Astrocyte of the spinal cord (primary cell): ENCODE data around the gene QKI.
A peak's percentile ranks its signal among the peaks of the same experiment; 100 is the strongest.

Source experiments
- DNase-seq: peaks from one replicate; pipeline ENCODE4 v3.0.0; 2011; ENCODE audit warnings: low read depth, low spot score
- H3K4me3 ChIP-seq: 2 replicates; pipeline ENCODE4 v1.5.1; 2011; ENCODE audit warnings: low read depth, mild to moderate bottlenecking, low read length, moderate library complexity
- in situ Hi-C: cut with HindIII; loops from 2 replicates; pipeline ENCODE4 v1.10.0; 2017; ENCODE audit warnings: low sequenced_read_pairs
- TF ChIP-seq, protein P1 (sequence below): IDR thresholded peaks from 2 replicates; pipeline ENCODE4 v1.5.1; 2012; ENCODE audit warnings: low read depth, mild to moderate bottlenecking, low read length, inconsistent platforms

Gene QKI

DNA sequence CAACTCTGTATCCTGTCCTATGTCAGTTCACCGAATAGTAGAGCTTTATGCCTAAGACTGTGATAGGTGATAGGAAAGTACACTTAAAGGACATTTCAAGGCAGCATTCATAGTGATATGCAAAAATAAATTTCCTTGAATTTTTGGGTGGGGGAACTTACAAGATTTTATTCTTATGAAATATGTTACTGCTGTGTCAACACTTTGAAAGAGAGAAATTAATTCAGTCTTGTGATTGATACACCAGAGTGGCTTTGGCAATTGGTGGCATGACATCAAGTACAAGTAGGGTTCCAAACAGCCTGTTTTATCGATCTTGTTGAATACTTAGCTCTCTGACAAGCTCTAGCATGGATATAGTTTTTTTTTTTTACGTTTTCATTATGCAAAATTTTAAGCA, 72.3 kb downstream of the QKI start:
- in situ Hi-C loops: no loop called here
- DNase-seq: no peak
- TF ChIP-seq, protein P1, sequence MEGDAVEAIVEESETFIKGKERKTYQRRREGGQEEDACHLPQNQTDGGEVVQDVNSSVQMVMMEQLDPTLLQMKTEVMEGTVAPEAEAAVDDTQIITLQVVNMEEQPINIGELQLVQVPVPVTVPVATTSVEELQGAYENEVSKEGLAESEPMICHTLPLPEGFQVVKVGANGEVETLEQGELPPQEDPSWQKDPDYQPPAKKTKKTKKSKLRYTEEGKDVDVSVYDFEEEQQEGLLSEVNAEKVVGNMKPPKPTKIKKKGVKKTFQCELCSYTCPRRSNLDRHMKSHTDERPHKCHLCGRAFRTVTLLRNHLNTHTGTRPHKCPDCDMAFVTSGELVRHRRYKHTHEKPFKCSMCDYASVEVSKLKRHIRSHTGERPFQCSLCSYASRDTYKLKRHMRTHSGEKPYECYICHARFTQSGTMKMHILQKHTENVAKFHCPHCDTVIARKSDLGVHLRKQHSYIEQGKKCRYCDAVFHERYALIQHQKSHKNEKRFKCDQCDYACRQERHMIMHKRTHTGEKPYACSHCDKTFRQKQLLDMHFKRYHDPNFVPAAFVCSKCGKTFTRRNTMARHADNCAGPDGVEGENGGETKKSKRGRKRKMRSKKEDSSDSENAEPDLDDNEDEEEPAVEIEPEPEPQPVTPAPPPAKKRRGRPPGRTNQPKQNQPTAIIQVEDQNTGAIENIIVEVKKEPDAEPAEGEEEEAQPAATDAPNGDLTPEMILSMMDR: no peak
- no peak overlapping the region for H3K4me3 ChIP-seq

DNA sequence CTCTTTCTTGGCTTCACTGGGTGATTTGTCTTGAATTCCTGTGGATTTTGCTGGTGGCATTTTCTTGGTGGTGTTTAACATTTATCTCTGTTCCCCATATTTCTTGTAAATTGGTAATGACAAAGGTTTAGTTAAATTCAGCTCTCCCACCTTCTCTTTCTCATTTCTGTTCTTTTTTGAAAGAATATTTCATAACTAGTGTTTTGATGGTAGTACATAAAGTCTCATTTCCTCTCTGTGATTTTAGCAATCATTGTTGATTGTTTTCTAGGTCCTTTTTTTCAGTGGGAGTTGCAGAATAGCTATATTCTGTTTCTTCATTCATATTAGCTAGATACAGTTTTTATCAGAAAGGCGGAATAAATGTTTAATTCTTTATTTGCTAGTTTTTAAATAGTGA, 73.1 kb downstream of the QKI start:
- no peak for DNase-seq
- H3K4me3 ChIP-seq: no peak overlapping the region
- in situ Hi-C loops: no loop called here
- TF ChIP-seq, protein P1: no peak

DNA sequence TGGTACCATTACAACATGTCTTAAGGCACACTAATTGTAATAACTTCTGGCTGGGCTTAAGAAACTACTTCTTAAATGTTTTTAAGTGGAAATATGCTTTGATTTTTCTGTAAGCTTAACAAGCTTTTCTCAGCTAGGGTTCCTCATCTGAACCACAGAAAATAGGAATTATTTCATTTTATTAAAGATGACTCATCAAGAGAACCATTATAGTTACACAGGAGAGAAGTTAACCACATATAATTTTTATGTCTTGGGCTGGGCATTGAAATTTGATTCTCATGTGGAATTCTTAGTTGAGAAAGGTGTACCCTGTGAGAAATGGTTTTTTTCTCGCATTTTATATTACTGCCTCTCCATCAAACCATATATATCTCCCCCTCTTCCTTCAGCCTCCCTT, 75.1 kb downstream of the QKI start:
- no peak overlapping the region for H3K4me3 ChIP-seq
- DNase-seq: peak; percentile 78
- in situ Hi-C loops: no loop called here
- TF ChIP-seq, protein P1: no peak

- peak; percentile 68 for DNase-seq
- in situ Hi-C loops: no loop called here
- no peak overlapping the region for H3K4me3 ChIP-seq
- TF ChIP-seq, protein P1: no peak
Observed at GRCh38 chr6:163490826-163491577, 76.5 kb downstream of the QKI start.

- H3K4me3 ChIP-seq: no peak overlapping the region
- TF ChIP-seq, protein P1: no peak
- no peak for DNase-seq
- in situ Hi-C loops: no loop called here
Observed at GRCh38 chr6:163491737-163492300, 77.3 kb downstream of the QKI start.

DNA sequence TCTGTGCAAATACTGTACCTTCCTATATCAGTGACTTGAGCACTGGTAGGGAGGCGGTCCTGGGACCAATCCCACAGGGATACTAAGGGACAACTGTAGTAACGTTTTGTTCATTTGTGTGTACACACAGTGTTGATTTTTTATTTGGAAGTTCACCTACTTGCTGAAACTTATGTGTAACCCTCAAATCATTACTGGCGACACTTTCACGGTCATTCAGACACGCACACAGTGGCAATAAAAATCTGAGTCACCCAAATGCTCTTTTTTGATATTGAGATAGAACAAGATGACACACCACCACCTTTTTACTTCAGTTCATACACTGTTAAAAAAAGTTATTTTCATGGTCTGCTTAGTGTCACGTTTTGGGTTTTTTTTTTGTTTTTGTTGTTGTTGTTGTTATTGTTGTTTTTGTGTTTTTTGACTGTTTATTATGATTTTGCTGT, 79.8 kb downstream of the QKI start:
- TF ChIP-seq, protein P1: no peak
- in situ Hi-C loops: no loop called here
- H3K4me3 ChIP-seq: no peak overlapping the region
- peak; percentile 26 for DNase-seq
